Smooth muscle cell (in vitro differentiated cells): Measurements from ENCODE around the gene CARD10. TPM values are rescaled to one million over a fixed set of nuclear protein-coding genes. Genes with fewer than 3 reads are reported as not detected.

Experiments
- DNase-seq: peaks from one replicate; lab custom pipeline; 2025; ENCODE audit not compliant: unreplicated experiment; lab: John Stamatoyannopoulos, UW
- H2AFZ ChIP-seq: fragments of 200-600 bp; sonication (generic); 2 replicates; pipeline ENCODE4 v1.6.0; 2016; ENCODE audit warnings: antibody characterized with exemption, low read depth, mild to moderate bottlenecking
- H3F3A ChIP-seq: fragments of 200-600 bp; sonication (generic); 2 replicates; pipeline ENCODE4 v1.6.0; 2017; ENCODE audit warnings: antibody characterized with exemption, low read depth
- H3K27ac ChIP-seq: fragments of 200-600 bp; sonication (generic); 2 replicates; pipeline ENCODE4 v1.5.1; 2016; ENCODE audit warnings: low read depth, mild to moderate bottlenecking
- H3K27me3 ChIP-seq: fragments of 200-600 bp; sonication (generic); 2 replicates; pipeline ENCODE4 v1.6.1; 2016; ENCODE audit warnings: low read depth, mild to moderate bottlenecking
- H3K36me3 ChIP-seq: fragments of 200-600 bp; sonication (generic); 2 replicates; pipeline ENCODE4 v1.5.1; 2016; ENCODE audit warnings: low read depth
- H3K4me1 ChIP-seq: fragments of 200-600 bp; sonication (generic); 2 replicates; pipeline ENCODE4 v1.5.1; 2016; ENCODE audit warnings: low read depth
- H3K4me2 ChIP-seq: fragments of 200-600 bp; sonication (generic); 2 replicates; pipeline ENCODE4 v1.6.0; 2016; ENCODE audit warnings: mild to moderate bottlenecking
- H3K4me3 ChIP-seq: fragments of 200-600 bp; sonication (generic); 2 replicates; pipeline ENCODE4 v1.5.1; 2016; ENCODE audit warnings: mild to moderate bottlenecking
- H3K79me2 ChIP-seq: fragments of 200-600 bp; sonication (generic); 2 replicates; pipeline ENCODE4 v1.6.0; 2016; ENCODE audit warnings: low read depth, mild to moderate bottlenecking
- H3K9ac ChIP-seq: fragments of 200-600 bp; sonication (generic); 2 replicates; pipeline ENCODE4 v1.6.0; 2016; ENCODE audit warnings: low read depth
- H3K9me3 ChIP-seq: fragments of 200-600 bp; sonication (generic); replicated peaks from 2 replicates; pipeline ENCODE4 v1.5.1; 2016; ENCODE audit warnings: low read depth
- H4K20me1 ChIP-seq: fragments of 200-600 bp; sonication (generic); 2 replicates; pipeline ENCODE4 v1.6.0; 2016; ENCODE audit warnings: low read depth
- WGBS: methylation state at CpG from one replicate; pipeline ENCODE4 v1.1.7; 2016; ENCODE audit warnings: low lambda C conversion rate; 5-methylcytosine and 5-hydroxymethylcytosine counted together
- polyA plus RNA-seq: library from polyadenylated mRNA; unstranded; fragments of >200 nt; fragmentation: Nextera tagmentation; extraction: Ambion mirVana; gene quantifications from 2 replicates; pipeline ENCODE4 v1.2.1, GENCODE V29; 2016
- total RNA-seq: library from RNA; depleted of rRNA; stranded (reverse); fragments of >200 nt; gene quantifications from 2 replicates; pipeline ENCODE4 v1.2.3, GENCODE V29; 2014
- TF ChIP-seq, protein P1 (sequence below): fragments of 200-600 bp; sonication (generic); IDR thresholded peaks from 2 replicates; pipeline ENCODE4 v1.5.1; 2017; ENCODE audit warnings: borderline replicate concordance, mild to moderate bottlenecking, antibody characterized with exemption; ENCODE audit not compliant: insufficient read depth, poor library complexity, severe bottlenecking

CARD10 gene
- total and polyA plus RNA-seq, 2 experiments from 2014 or later = 2.3 to 6.0 TPM

DNA sequence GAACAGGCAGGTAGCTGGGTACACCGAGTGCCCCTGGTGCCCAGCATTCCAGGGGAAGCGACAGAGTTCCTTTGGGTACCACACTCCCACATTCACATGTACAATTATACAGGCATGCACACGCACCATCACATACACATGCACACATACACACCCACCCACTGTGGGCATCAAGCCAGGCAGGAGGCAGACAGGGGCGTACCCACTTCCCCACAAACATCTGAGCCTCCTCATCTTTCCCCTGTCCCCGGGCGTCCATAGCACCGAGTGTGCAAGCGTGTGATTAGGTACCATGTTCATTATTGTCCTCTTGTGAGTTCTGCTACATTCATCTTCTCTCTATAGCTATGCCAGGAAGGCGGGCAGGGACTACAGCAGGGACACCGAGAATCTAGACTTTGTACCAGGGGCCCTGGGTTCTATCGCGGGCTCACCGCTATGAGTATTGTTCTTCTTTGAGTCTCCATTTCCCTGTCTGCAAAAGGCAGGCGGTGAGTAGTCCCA lies 2.1 kb upstream of the CARD10 start:
- no peaks in the 10 kb centered on the region for H3K9me3 ChIP-seq
- 96% methylated on average over 14 of the region's 14 CpGs for WGBS
- H3K27me3 ChIP-seq = no peaks in the 10 kb centered on the region
- H3K4me1 ChIP-seq = peaks cover 7% of the 10 kb centered on the region
- H3K27ac ChIP-seq = no peak overlapping the region
- TF ChIP-seq, protein P1, sequence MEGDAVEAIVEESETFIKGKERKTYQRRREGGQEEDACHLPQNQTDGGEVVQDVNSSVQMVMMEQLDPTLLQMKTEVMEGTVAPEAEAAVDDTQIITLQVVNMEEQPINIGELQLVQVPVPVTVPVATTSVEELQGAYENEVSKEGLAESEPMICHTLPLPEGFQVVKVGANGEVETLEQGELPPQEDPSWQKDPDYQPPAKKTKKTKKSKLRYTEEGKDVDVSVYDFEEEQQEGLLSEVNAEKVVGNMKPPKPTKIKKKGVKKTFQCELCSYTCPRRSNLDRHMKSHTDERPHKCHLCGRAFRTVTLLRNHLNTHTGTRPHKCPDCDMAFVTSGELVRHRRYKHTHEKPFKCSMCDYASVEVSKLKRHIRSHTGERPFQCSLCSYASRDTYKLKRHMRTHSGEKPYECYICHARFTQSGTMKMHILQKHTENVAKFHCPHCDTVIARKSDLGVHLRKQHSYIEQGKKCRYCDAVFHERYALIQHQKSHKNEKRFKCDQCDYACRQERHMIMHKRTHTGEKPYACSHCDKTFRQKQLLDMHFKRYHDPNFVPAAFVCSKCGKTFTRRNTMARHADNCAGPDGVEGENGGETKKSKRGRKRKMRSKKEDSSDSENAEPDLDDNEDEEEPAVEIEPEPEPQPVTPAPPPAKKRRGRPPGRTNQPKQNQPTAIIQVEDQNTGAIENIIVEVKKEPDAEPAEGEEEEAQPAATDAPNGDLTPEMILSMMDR = no peak
- no peak for DNase-seq
- H3K36me3 ChIP-seq = no peaks in the 10 kb centered on the region
- no peaks in the 10 kb centered on the region for H4K20me1 ChIP-seq
- no peak overlapping the region for H2AFZ ChIP-seq
- H3K4me3 ChIP-seq = no peak overlapping the region
- H3F3A ChIP-seq = peaks cover 6% of the 10 kb centered on the region
- H3K79me2 ChIP-seq = no peaks in the 10 kb centered on the region
- H3K9ac ChIP-seq = no peak overlapping the region
- H3K4me2 ChIP-seq = no peak overlapping the region

DNA sequence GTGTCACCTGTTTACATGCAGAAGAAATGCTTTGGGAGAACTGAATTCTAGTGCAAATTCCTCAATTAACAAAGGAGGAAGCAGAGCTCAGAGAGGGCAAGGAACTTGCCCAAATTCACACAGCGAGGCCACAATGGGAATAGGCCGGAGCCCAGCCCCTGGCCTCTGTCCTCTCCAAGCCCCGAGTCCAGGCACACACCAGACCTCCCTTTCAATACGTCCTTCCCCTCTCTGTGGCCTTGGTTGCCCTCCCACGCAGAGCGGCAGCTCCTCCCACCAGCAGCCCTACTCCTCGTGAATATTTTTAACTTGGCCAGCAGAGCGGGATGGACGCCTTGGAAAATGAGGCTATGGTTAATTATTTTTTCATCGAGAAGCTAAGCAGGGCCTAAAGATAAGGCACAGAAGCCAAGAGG lies 1.6 kb upstream of the CARD10 start:
- no peaks in the 10 kb centered on the region for H4K20me1 ChIP-seq
- 66% methylated on average over 10 of the region's 10 CpGs for WGBS
- H3F3A ChIP-seq = peaks cover 6% of the 10 kb centered on the region
- H3K36me3 ChIP-seq = no peaks in the 10 kb centered on the region
- no peak for DNase-seq
- no peak overlapping the region for H3K4me2 ChIP-seq
- peaks cover 7% of the 10 kb centered on the region for H3K4me1 ChIP-seq
- H3K27ac ChIP-seq = no peak overlapping the region
- no peak overlapping the region for H3K9ac ChIP-seq
- no peaks in the 10 kb centered on the region for H3K79me2 ChIP-seq
- no peak overlapping the region for H2AFZ ChIP-seq
- H3K4me3 ChIP-seq = no peak overlapping the region
- H3K27me3 ChIP-seq = no peaks in the 10 kb centered on the region
- no peaks in the 10 kb centered on the region for H3K9me3 ChIP-seq
- TF ChIP-seq, protein P1 = no peak

GRCh38 chr22:37518509-37519267 lies 527 bp downstream of the CARD10 start:
- Histone ChIP-seq H3K9ac (peak overlapping the region; percentile 57), H3K27me3 (no peaks in the 10 kb centered on the region), H3K9me3 (no peaks in the 10 kb centered on the region), H3K4me1 (no peaks in the 10 kb centered on the region), H3K4me2 (peak overlapping the region; percentile 98), H3K4me3 (peak overlapping the region; percentile 65), H3K36me3 (no peaks in the 10 kb centered on the region), H4K20me1 (no peaks in the 10 kb centered on the region), H3K79me2 (no peaks in the 10 kb centered on the region), H3F3A (peaks cover 6% of the 10 kb centered on the region), H3K27ac (no peak overlapping the region), H2AFZ (peak overlapping the region; percentile 90)
- TF ChIP-seq, protein P1 = no peak
- no peak for DNase-seq
- WGBS = 18% methylated on average over 46 of the region's 63 CpGs
